Stimulated activated CD8-positive, alpha-beta memory T cell treated with anti-CD3 and anti-CD28 coated beads, Interleukin-7, amount 100 ng/mL, for 24 hours (primary cell): ENCODE measurements around the gene ARHGAP40.

Experiments
- DNase-seq: peaks from one replicate; pipeline ENCODE4 v3.0.0-alpha.2; 2020; ENCODE audit warnings: low read depth

The ARHGAP40 gene

DNA sequence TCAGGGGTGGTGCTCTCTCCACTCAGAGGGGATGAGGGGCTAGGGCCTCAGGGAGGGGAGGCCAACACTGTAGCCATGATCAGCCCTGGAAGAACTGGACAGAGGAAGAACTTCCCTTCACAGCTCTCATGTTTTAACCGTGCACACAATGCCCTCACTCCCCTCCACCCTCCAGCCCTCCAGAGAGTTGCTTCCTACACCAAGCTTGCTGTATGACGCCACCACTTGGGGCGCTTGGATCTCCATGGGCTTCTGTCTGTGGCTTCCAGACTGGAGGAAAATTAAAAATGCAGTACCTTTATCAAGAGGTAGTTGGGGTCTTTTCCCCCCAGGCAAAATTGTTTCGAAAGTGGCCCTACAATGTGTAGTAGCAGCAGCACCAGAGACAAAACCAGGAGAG, 48.4 kb downstream of the ARHGAP40 start:
- DNase-seq = no peak

DNA sequence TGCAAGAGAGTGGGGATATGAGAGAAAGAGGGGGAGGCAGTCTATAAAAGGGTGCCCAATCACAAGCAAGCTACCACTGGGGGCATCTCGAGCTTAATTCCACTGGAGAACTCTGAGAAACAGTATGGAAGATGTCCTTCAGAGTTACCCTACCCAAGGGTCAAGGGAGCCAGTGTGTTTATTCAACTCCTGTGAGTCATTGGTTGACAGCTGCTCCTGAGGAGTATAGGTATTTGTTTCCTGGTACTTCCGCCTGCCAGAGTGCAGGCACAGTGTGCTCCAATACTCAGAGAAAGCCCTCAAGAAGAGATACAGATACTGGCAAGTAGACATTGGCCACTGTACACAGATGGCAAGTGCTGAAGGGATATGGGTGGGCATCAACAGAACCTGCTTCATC, 49.5 kb downstream of the ARHGAP40 start:
- DNase-seq = no peak

DNA sequence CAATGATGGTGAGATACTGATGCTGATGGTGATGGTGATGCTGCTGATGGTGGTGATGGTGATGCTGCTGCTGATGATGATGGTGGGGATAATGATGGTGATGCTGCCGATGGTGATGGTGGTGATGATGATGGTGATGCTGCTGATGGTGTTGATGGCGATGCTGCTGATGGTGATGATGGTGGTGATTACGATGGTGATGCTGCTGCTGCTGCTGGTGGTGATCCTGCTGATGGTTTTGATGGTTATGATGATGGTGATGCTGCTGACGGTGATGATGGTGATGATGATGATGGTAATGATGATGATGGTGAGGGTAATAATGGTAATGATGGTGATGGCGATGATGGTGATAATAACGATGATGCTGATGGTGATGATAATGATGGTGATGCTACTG, 50.0 kb downstream of the ARHGAP40 start:
- DNase-seq = no peak

DNA sequence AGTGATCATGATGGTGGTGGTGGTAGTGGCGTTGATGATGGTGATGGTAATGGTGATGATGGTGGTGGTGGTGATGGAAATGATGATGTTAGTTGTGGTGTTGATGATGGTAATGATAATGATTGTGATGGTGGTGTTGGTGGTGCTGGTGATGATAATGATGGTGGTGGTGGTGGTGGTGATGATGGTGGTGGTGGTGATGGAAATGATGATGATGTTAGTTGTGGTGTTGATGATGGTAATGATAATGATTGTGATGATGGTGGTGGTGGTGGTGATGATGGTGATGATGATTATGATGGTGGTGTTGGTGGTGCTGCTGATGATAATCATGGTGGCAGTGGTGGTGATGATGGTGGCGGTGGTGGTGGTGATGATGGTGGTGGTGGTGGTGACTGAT, 51.4 kb downstream of the ARHGAP40 start:
- DNase-seq = no peak

DNA sequence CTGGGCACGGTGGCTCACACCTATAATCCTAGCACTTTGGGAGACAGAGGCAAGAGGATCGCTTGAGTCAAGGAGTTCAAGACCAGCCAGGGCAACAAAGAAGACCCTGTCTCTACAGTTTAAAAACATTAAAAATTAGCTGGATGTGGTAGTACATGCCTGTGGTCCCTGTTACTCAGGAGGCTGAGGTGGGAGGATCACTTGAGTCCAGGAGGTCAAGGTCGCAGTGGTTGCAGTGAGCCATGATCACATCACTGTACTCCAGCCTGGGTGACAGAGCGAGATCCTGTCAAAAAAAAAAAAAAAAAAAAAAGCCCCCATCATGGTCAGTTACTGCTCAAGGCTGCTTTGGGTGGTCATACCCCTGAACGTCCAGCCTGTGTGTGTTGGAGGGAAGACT, 55.8 kb downstream of the ARHGAP40 start:
- no peak for DNase-seq

DNA sequence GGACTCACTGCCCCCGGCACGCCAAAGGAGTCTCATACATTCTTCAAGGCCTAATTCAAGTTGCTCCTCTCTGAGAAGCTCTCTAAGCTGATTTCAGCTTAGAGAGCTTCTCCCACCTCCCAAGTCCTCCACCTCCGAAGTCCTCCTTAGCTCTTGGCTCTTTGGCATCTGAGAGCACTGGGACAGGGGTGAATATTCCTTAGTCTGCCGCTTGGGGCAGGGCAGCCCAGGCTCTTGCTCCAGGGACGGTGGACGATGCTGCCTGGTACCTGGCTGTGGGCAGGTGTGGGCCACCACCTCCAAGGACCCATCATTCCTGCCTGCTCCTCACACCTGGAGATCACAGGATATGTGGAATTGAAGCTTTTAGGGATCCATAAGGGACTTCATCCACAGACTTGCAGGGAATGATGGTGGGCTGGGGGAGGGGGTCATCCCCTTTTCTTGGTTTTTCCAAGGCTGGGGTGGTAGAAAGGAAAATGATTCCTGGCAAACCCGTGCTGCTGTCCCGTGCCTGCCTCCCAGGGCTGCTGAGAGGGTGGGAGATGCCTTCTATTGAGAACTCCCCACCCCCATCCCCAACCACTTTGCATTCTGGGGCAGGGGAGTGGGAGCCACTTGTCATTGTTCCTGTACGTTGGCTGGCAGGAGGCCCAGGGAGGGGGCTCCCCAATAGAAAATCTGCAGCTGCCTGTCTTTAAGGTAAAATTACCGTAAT, 57.4 kb downstream of the ARHGAP40 start:
- no peak for DNase-seq

DNA sequence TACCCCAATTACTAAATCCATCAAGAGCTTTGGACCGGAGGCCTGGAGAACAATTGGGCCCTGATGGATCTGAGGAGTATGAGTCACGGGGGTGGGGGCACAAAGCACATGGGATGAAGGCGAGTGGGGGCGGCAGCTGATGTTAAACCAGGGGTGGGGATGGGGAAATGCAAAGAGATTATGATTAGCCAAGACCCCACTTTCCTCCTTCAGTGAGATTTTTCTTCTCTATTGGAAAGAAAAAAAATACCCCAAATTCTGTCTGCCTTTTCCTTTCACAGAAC, 57.9 kb downstream of the ARHGAP40 start:
- no peak for DNase-seq

DNA sequence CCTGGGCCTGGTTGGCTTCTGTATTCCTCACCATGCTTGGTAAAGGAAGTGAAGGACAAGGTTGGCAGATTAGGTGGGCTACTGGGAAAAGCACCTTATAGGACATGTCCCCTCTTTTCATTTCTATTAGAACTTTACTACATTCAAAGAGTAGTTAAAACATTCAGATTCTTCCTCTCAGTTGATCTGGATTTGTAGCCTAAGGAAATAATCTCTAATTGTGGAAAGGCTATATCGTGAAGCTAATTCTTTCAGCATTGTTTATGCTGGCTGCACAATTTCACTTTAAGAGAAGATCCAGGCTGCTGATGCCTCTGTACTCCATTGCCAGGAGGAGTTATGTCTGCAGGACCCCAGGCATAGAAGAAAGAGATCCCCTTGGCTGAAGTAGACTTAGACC, 58.8 kb downstream of the ARHGAP40 start:
- no peak for DNase-seq

DNA sequence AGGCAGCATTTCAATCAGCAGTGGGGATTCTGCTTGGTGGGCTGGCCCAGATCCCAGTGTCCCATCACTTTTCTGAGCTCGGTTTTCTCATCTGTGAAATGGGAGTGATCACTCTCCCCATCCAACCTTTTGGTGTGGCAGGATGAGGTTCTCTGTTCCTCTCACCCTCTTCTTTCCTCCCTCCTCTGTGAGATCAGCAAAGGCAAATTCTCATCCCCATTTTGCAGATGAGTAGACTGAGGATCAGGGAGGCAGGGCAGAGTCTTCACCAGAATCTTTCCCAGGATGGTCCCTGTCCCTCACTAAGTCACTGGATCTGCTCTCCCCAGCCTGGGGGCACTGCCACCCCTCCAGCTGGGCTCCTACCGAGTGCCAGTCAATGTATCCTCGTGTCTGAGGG, 62.1 kb downstream of the ARHGAP40 start:
- no peak for DNase-seq

DNA sequence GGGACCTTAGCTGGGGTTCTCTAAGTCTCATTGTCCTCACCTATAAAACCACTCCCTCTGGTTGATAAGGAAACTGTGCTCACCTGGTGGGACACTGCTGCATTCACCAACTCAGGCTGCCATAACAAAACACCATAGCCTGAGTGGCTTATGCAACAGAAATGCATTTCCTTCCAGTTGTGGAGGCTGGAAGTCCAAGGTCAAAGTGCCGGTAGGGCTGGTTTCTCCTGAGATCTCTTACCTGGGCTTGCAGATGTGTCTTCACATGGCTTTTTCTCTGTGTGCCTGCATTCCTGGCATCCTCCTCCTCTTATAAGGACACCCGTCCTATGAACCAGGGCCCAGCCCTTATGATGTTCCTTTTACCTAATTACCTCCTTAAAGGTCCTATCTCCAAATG, 62.7 kb downstream of the ARHGAP40 start:
- DNase-seq = no peak

DNA sequence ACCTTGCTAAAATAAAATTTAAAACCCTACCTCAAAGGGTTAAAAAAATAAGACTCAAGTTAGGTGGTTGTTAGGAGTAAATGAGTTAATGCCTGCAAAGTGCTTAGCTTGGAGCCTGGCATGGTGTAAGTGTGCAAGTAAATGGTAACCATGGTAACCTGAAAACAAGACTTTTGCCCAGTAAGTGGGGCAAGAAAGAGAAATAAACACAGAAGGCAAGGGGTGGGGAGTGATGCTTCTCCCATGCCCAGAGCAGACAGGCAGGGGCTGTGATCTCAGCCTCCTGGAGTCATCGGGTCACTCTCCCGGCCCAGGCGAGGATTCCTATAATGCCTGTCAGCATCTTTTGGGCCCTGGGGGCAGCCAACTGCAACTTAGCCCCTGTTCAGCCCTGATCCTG, 63.5 kb downstream of the ARHGAP40 start:
- DNase-seq = no peak

DNA sequence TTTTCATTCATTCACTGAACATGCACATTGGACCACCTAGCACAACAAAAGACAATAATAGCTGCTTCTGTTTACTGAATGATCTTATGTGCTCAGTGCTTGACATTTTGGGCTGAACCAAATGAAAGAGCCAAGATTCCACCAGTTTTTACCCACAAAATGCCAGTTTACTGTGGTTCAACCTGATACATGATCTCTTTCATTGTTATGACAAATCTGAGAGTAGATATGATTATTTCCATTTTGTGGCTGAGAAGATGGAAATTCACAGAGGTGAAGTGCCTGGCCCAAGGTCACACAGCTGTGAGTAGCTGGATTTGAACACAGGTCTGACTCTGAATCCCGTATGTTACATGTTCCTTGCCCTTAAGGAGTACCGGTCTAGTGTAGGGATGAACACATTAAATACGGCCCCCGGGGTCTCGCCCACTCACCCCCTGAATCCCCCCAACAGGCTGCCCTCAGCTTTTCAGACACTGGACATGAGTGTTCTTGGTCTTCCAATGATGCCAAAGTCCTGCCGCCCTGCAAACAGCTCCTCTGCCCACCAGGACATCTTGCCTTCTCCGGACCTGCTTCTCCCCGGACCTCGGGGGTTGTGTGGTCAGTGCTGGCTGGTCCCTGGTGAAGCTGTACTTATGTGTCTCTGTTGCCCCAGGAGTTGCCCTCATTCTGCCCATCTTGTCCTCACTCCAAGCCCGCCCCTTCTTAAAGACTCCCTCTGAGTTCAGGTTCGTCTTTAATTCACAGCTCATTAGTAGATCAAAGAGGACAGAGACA, 64.1 kb downstream of the ARHGAP40 start:
- DNase-seq = no peak

DNA sequence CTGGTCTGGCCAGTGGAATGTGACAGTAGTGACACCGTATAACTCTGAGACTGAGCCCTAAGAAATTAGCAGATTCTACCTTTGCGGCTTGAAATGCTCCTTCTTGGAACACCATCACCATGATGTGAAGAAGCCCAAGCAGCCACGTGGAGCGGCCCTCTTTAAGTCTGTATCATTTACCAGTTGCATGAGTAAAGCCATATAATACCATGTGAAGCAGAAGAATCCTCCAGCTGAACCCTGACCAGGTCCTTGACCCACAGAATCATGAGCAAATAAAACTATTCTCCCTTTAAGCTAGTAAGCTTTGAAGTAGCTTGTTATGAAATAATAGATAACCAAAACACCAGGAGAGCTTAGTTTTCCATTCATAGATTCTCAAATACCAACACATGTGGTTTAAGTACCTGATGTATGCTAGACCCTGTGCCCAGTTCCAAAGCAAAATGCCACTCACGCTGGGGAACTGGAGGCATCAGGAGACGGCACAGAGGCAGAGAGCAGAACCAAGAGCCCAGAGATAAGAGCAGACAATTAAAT, 65.9 kb downstream of the ARHGAP40 start:
- no peak for DNase-seq

DNA sequence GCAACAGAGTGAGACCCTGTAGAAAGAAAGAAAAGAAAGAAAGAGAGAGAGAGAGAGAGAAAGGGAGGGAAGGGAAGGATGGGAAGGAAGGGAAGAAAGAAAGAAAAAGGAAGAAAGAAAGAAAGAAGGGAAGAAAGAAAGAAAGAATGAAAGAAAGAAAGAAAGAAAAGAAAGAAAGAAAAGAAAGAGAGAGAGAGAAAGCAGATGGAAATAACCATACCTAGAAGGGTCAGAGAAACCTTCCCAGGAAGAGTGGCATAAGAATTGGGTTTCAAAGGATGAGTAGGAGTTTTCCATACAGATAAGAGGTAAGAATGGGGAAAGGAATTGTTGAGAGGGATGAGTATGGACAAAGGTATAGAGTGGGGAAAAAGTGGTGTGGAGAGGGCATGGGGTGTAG, 68.1 kb downstream of the ARHGAP40 start:
- no peak for DNase-seq

DNA sequence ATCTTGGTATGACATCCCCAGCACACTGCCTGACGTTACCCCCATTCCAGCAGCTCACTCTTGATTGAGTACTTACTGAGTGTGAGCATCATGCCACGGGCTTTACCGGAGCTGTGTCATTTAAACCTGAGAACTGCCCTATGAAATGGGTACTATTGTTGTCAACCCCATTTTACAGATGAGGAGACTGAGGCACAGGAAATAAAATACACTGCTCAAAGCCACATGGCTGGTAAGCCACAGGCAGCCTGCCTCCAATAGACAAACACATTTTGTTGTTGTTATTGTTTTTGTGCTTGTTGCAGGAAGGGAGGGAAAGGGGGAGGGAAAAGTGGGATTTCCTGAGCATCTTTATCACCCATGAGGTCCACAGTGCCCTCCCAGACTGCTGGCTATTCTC, 69.2 kb downstream of the ARHGAP40 start:
- no peak for DNase-seq

DNA sequence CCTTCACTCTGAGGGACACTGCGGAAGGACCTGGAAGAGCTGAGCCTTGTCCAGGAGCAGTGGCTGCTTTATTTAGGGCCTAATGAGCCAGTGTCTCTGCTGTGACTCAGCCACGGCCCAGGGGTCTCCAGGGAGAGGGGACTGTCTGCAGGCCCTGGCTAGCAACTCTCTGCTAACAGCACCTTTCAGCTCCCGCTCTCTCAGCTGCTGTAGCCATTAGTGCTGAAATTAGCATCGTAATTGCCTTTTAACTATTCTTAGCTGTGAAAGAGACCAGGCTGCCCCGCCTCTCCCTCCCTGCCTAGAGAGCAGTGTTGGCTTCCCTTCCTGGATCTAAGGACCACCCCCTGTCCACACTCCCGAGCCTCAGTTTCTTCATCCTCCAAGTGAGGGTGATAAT, 69.6 kb downstream of the ARHGAP40 start:
- DNase-seq = no peak

DNA sequence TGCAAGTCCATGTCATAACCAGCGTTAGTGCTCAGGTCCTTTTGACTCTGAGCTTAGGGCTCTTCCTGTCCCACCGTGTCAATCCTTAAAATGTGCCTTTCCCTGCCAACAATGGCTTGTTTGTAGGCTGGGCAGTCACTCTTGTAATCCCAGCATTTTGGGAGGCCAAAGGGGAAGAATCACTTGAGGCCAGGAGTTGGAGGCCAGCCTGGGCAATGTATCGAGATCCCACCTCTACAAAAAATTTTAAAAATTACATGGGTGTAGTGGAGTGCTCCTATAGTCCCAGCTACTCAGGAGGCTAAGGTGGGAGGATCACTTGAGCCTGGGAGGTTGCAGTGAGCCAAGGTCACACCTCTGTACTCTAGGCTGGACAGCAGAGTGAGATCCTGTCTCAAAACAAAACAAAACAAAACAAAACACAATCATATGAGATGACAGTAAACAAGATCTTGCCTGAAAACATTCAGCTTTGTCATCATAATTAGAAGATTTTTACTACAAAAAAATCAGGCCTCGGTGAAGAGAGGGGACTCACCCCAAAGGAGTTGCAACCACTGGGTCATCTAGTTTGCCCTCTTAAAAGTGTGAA, 70.2 kb downstream of the ARHGAP40 start:
- DNase-seq = no peak

DNA sequence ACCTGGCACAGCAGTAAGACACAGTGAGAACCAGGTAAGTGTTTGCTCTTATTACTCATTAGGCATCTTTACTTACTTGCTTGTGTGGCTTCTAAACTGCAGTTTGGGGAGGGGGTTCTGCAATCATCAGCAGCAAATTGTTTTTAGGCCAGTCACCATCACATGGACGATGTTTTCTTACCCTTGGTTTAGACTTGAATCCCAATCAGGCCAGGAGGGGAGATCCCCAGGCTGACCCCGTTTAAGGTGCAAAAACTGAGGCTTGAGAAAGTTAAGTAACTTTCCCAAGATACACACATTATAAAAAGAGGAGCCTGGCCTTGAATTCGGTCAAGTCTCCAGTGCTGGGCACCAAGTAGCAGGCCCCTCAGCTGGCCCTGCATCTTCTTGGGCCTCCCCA, 70.9 kb downstream of the ARHGAP40 start:
- DNase-seq = no peak

DNA sequence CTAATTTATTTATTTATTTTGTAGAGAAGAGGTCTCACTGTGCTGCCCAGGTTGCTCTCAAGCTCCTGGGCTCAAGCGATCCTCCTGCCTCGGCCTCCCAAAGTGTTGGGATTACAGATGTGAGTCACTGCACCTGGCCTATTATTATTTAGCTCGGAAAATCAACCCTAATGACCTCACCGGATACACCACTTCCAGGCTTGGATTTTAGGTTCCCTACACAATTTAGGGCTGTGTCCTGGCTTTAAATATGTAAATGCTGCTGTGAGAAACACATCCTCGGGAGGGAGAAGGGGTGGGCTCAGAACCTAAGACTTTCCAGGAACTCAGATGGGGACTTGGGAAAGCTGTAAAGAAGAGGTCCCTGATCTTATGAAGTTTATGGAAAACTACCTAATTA, 71.7 kb downstream of the ARHGAP40 start:
- no peak for DNase-seq

DNA sequence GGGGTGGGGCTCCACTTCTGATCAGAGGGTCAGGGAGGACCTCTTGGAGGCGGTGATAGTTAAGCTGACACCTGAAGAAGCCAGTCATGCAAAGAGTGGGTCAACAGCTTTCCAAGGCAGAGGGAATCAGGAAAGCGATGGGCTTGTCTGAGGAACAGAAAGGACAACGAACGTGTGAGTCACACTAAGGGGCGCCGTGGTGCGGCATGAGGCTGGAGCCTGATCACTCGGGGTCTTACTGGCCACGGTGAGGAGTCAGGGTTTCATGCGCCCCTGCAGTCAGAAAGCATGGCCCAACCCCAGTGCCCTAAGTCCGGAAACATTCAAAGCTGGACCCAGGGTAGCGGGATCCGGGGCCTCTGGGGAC, 72.1 kb downstream of the ARHGAP40 start:
- no peak for DNase-seq

DNA sequence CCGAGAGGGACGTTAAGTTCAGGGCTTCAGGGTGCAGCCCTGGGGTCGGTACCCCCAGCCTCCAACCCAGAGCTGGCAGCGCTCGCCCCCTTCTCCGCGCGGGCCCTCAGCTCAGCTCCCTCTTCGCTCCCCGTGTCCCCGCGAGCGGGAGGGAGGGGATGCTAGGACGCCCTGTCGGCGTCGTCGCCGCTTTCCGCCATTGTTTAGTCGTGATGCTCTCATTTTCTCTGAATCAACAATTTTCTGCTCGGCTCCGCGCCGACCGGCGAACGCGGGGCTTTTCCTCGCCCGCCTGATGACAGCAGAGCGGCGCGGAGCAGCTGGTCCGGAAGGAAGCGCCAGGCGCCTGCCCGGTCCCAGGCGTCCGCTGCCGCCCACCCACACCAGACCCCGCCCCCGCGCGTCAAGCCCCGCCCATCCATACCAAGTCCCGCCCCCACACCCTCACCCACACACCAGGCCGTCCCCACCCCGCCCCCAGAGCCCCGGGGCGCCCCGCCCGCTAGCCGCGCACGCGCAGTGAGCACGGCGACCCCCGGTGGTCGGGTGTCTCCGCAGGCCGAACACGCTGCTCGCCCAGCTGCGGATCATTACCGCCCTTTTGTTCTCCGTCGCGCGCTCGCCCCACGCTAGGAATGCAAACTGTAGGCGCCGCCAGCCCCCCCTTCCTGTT, 72.6 kb downstream of the ARHGAP40 start:
- DNase-seq = peak; percentile 41

DNA sequence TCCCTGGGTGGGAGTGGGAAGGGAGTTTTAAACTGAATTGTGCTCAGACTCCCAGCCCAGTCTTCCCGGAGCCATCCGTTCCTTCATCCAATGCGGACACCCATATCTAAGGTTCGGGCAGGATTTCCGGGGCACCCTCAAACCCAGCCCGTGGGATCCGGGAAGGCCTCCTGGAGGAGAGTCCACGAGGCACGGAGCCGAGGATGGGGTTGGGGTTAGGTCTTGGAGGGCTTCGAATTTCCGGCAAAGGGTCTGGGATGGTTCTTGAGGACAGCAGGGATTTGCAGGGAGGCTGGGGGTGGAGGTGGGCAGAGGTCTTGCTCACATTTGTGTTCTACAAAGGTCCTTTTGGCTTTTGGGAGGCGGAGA, 73.1 kb downstream of the ARHGAP40 start:
- DNase-seq = no peak

DNA sequence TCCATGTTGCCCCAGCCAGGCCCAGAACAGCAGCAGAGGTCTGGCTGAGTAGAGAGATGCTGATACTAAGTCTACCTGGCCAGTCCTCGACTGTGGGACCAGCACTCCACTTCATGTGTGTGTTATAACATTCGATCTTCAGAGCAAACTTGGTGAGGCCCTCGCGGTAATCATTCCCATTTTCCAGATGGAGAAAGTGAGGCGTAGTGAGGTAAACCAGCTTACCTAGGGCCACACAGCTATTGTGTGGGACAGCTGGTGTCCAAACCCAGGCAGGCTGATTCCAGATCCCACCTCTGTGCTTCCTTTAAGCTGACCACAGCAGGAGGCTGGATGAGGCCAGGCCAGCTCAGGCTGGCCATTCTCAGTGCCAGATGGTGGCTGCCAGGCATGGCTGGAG, 75.0 kb downstream of the ARHGAP40 start:
- no peak for DNase-seq
